ENCODE measurements around the gene AOPEP.
"Not testable (repeated sequence)": the region's sequence is repeated elsewhere in the genome, so short reads cannot be mapped to it uniquely, and the experiment has no call there.

Gene AOPEP

GRCh38 chr9:94833802-94834201 is 107.3 kb downstream of the AOPEP start:
- TF ChIP-seq CTCF (IDR thresholded peaks at IDR 0.05; ENCODE audit: low read depth, low read length): no peak
- no peak for DNase-seq (ENCODE audit: extremely low read depth, low read depth)

GRCh38 chr9:94837404-94837803 is 110.9 kb downstream of the AOPEP start:
- no peak for TF ChIP-seq CTCF (IDR thresholded peaks at IDR 0.05; ENCODE audit: low read depth, low read length)
- DNase-seq (ENCODE audit: extremely low read depth, low read depth): no peak

GRCh38 chr9:94839398-94839797 is 112.9 kb downstream of the AOPEP start:
- no peak for TF ChIP-seq CTCF (IDR thresholded peaks at IDR 0.05; ENCODE audit: low read depth, low read length)
- no peak for DNase-seq (ENCODE audit: extremely low read depth, low read depth)

- no peak for DNase-seq (ENCODE audit: extremely low read depth, low read depth)
- no peak for TF ChIP-seq CTCF (IDR thresholded peaks at IDR 0.05; ENCODE audit: low read depth, low read length)
These were observed 114.2 kb downstream of the AOPEP start for GRCh38 chr9:94840738-94841137.

GRCh38 chr9:94843134-94843533 is 116.6 kb downstream of the AOPEP start:
- DNase-seq (ENCODE audit: extremely low read depth, low read depth): no peak
- no peak for TF ChIP-seq CTCF (IDR thresholded peaks at IDR 0.05; ENCODE audit: low read depth, low read length)

GRCh38 chr9:94846739-94847138 is 120.2 kb downstream of the AOPEP start:
- no peak for DNase-seq (ENCODE audit: extremely low read depth, low read depth)
- TF ChIP-seq CTCF (IDR thresholded peaks at IDR 0.05; ENCODE audit: low read depth, low read length): no peak

- DNase-seq (ENCODE audit: extremely low read depth, low read depth): peak; percentile 50
- no peak for TF ChIP-seq CTCF (IDR thresholded peaks at IDR 0.05; ENCODE audit: low read depth, low read length)
These were observed 121.0 kb downstream of the AOPEP start for GRCh38 chr9:94847486-94847885.

GRCh38 chr9:94848791-94849190 is 122.3 kb downstream of the AOPEP start:
- not testable (repeated sequence) for DNase-seq (ENCODE audit: extremely low read depth, low read depth)
